Gastrocnemius medialis (tissue), 4 donors: ENCODE results near the gene ZNF483.

ENCODE experiments used
- POLR2A ChIP-seq, 2 donors: fragments of 450-650 bp; IDR thresholded peaks; one replicate each; pipeline ENCODE4 v1.6.1; 2017; ENCODE audit warnings: antibody characterized with exemption in 2 of 2, mild to moderate bottlenecking in 2 of 2, moderate library complexity in 2 of 2
- TF ChIP-seq, protein P1 (sequence below), 5 experiments: fragments of 450-650 bp in 3 of 5; fragments of 200-600 bp in 2 of 5; sonication (generic) in 2 of 5; IDR thresholded peaks in 4 of 5; conservative IDR thresholded peaks in 1 of 5; 1 replicate in 4 of 5; 2 replicates in 1 of 5; pipeline ENCODE4 v1.5.1; 2016 to 2019; ENCODE audit warnings: antibody characterized with exemption in 5 of 5, mild to moderate bottlenecking in 3 of 5, moderate library complexity in 3 of 5

DNA sequence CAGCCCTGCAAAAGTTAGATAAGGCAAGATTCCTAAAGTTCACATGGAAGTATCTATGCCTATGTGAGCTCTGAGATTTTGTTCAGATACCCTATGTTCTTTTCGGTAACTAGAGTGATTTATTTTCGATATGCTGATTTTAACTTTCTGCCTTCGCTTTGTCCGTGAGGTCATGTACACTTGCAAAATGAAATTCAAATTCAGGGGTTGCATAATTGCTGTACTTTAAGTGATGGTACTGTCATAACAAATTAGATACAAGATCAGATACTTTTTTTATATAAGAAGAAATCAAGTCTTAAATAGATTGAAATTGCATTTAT is 40.4 kb upstream of the ZNF483 start:
- TF ChIP-seq, protein P1, sequence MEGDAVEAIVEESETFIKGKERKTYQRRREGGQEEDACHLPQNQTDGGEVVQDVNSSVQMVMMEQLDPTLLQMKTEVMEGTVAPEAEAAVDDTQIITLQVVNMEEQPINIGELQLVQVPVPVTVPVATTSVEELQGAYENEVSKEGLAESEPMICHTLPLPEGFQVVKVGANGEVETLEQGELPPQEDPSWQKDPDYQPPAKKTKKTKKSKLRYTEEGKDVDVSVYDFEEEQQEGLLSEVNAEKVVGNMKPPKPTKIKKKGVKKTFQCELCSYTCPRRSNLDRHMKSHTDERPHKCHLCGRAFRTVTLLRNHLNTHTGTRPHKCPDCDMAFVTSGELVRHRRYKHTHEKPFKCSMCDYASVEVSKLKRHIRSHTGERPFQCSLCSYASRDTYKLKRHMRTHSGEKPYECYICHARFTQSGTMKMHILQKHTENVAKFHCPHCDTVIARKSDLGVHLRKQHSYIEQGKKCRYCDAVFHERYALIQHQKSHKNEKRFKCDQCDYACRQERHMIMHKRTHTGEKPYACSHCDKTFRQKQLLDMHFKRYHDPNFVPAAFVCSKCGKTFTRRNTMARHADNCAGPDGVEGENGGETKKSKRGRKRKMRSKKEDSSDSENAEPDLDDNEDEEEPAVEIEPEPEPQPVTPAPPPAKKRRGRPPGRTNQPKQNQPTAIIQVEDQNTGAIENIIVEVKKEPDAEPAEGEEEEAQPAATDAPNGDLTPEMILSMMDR (IDR thresholded peaks at IDR 0.05 in 4 of 5, conservative IDR thresholded peaks at IDR 0.05 in 1 of 5) = peak in 1 of 5 experiments; percentile 4
- TF ChIP-seq POLR2A (IDR thresholded peaks at IDR 0.05) = no peak
